ENCODE data around the gene CERS5. TPM values are rescaled to one million over a fixed set of nuclear protein-coding genes. Genes with fewer than 3 reads are reported as not detected.

CERS5 gene
- total RNA-seq, 1 donor from 2014 or later, result 72.3 TPM

- no peak for DNase-seq (ENCODE audit: extremely low spot score, unreplicated experiment)
- TF ChIP-seq, protein P1, sequence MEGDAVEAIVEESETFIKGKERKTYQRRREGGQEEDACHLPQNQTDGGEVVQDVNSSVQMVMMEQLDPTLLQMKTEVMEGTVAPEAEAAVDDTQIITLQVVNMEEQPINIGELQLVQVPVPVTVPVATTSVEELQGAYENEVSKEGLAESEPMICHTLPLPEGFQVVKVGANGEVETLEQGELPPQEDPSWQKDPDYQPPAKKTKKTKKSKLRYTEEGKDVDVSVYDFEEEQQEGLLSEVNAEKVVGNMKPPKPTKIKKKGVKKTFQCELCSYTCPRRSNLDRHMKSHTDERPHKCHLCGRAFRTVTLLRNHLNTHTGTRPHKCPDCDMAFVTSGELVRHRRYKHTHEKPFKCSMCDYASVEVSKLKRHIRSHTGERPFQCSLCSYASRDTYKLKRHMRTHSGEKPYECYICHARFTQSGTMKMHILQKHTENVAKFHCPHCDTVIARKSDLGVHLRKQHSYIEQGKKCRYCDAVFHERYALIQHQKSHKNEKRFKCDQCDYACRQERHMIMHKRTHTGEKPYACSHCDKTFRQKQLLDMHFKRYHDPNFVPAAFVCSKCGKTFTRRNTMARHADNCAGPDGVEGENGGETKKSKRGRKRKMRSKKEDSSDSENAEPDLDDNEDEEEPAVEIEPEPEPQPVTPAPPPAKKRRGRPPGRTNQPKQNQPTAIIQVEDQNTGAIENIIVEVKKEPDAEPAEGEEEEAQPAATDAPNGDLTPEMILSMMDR (IDR thresholded peaks at IDR 0.05), result peak; percentile 19
- Mint-ChIP-seq H3K4me1 (ENCODE audit: unreplicated experiment) (peaks cover 52% of the 10 kb centered on the region), H3K4me3 (ENCODE audit: unreplicated experiment) (peak overlapping the region; percentile 19), H3K9me3 (ENCODE audit: unreplicated experiment) (no peaks in the 10 kb centered on the region), H3K27ac (ENCODE audit: unreplicated experiment) (peak overlapping the region; percentile 88), H3K27me3 (ENCODE audit: unreplicated experiment) (no peaks in the 10 kb centered on the region), H3K36me3 (ENCODE audit: unreplicated experiment) (peaks cover 21% of the 10 kb centered on the region)
Measured at GRCh38 chr12:50187084-50187900, 20.1 kb upstream of the CERS5 start.

- Mint-ChIP-seq H3K4me1 (ENCODE audit: unreplicated experiment) (peaks cover 52% of the 10 kb centered on the region), H3K36me3 (ENCODE audit: unreplicated experiment) (peaks cover 20% of the 10 kb centered on the region), H3K27ac (ENCODE audit: unreplicated experiment) (peak overlapping the region; percentile 88), H3K4me3 (ENCODE audit: unreplicated experiment) (no peak overlapping the region), H3K27me3 (ENCODE audit: unreplicated experiment) (no peaks in the 10 kb centered on the region), H3K9me3 (ENCODE audit: unreplicated experiment) (no peaks in the 10 kb centered on the region)
- TF ChIP-seq, protein P1 (IDR thresholded peaks at IDR 0.05), result no peak
- DNase-seq (ENCODE audit: extremely low spot score, unreplicated experiment), result no peak
Measured at GRCh38 chr12:50186681-50187080, 19.5 kb upstream of the CERS5 start.

GRCh38 chr12:50185970-50186663 lies 18.9 kb upstream of the CERS5 start:
- peaks cover 52% of the 10 kb centered on the region for H3K4me1 Mint-ChIP-seq (ENCODE audit: unreplicated experiment)
- no peaks in the 10 kb centered on the region for H3K27me3 Mint-ChIP-seq (ENCODE audit: unreplicated experiment)
- no peak overlapping the region for H3K4me3 Mint-ChIP-seq (ENCODE audit: unreplicated experiment)

DNA sequence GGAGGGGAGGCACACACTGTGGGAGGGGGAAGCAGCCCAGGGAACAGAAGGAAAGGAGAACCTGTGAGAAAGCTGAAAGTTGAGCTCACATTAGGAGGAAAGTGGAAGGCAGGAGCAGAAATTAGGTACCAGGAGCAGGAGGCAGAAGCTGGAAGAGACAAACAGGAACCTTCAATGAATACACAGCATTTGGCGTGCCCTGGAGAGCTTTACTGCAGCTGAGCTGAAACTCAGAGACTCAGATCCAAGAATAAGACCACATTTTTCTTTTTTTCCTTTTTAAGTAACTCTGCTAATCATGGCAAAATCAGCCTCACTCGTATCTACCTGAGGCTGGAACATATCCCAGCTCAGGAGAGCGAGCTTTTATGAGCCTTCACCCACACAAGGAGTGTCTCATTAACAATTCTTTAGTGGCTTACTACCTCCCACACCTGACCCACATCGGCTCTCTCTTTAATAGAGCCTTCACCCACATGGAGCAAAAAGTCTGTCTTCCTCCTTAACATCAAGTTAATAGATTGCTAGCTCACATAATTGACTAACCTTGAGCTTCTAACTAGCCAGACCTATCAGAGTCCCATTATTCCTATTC lies 18.2 kb upstream of the CERS5 start:
- TF ChIP-seq, protein P1 (IDR thresholded peaks at IDR 0.05), result no peak
- DNase-seq (ENCODE audit: extremely low spot score, unreplicated experiment), result no peak
- Mint-ChIP-seq H3K4me3 (ENCODE audit: unreplicated experiment) (no peak overlapping the region), H3K4me1 (ENCODE audit: unreplicated experiment) (peaks cover 52% of the 10 kb centered on the region), H3K27ac (ENCODE audit: unreplicated experiment) (peak overlapping the region; percentile 74), H3K36me3 (ENCODE audit: unreplicated experiment) (peaks cover 25% of the 10 kb centered on the region), H3K9me3 (ENCODE audit: unreplicated experiment) (no peaks in the 10 kb centered on the region), H3K27me3 (ENCODE audit: unreplicated experiment) (no peaks in the 10 kb centered on the region)

More at GRCh38 chr12:50185970-50186663, 18.9 kb upstream of the CERS5 start:
- no peaks in the 10 kb centered on the region for H3K9me3 Mint-ChIP-seq (ENCODE audit: unreplicated experiment)
- peak overlapping the region; percentile 88 for H3K27ac Mint-ChIP-seq (ENCODE audit: unreplicated experiment)
- TF ChIP-seq, protein P1 (IDR thresholded peaks at IDR 0.05), result no peak
- no peak for DNase-seq (ENCODE audit: extremely low spot score, unreplicated experiment)
- peaks cover 24% of the 10 kb centered on the region for H3K36me3 Mint-ChIP-seq (ENCODE audit: unreplicated experiment)

DNA sequence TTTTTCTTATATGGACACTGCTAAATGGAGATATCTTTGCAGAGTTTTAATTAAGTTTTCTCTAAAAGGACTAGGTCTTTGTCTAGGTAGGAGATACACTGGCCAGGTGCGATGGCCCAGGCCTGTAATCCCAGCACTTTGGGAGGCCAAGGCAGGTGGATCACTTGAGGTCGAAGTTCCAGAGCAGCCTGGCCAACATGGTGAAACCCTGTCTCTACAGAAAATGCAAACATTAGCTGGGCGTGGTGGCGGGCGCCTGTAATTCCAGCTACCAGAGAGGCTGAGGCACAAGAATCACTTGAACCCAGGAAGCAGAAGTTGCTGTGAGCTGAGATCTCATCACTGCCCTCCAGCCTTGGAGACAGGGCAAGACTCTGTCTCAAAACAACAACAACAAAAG lies 17.1 kb upstream of the CERS5 start:
- H3K27me3 Mint-ChIP-seq (ENCODE audit: unreplicated experiment), result no peaks in the 10 kb centered on the region
- no peaks in the 10 kb centered on the region for H3K9me3 Mint-ChIP-seq (ENCODE audit: unreplicated experiment)
- H3K4me3 Mint-ChIP-seq (ENCODE audit: unreplicated experiment), result no peak overlapping the region
- no peak for DNase-seq (ENCODE audit: extremely low spot score, unreplicated experiment)
- H3K27ac Mint-ChIP-seq (ENCODE audit: unreplicated experiment), result peak overlapping the region; percentile 28
- H3K4me1 Mint-ChIP-seq (ENCODE audit: unreplicated experiment), result peaks cover 50% of the 10 kb centered on the region
- TF ChIP-seq, protein P1 (IDR thresholded peaks at IDR 0.05), result no peak
- H3K36me3 Mint-ChIP-seq (ENCODE audit: unreplicated experiment), result peaks cover 23% of the 10 kb centered on the region
